Activated naive CD4-positive, alpha-beta T cell treated with anti-CD3 and anti-CD28 coated beads for 36 hours (primary cell): ENCODE measurements around the gene DNAI1. TPM values are rescaled to one million over a fixed set of nuclear protein-coding genes. Genes with fewer than 3 reads are reported as not detected.
A peak's percentile ranks its signal among the peaks of the same experiment; 100 is the strongest.
"Not testable (repeated sequence)": the region's sequence is repeated elsewhere in the genome, so short reads cannot be mapped to it uniquely, and the experiment has no call there.

Experiments used
- CTCF ChIA-PET: fragments of 350-600 bp; sonication (Branson Sonifier 250); formaldehyde crosslinking; loops from one replicate; lab custom pipeline; 2021; ENCODE audit warnings: antibody characterized with exemption; lab: Charles Lee
- DNase-seq: peaks from one replicate; pipeline ENCODE4 v3.0.0-alpha.2; 2020
- H3K27ac Mint-ChIP-seq: one replicate; pipeline ENCODE4 v1.8.0; 2021; ENCODE audit warnings: mild to moderate bottlenecking, mixed read lengths
- H3K27me3 Mint-ChIP-seq: one replicate; pipeline ENCODE4 v1.8.0; 2021; ENCODE audit warnings: low read depth, mixed read lengths
- H3K36me3 Mint-ChIP-seq: one replicate; pipeline ENCODE4 v1.8.0; 2021; ENCODE audit warnings: low read depth, mixed read lengths
- H3K4me1 Mint-ChIP-seq: one replicate; pipeline ENCODE4 v1.8.0; 2021; ENCODE audit warnings: low read depth, mixed read lengths
- H3K4me3 Mint-ChIP-seq: one replicate; pipeline ENCODE4 v1.8.0; 2021; ENCODE audit warnings: mild to moderate bottlenecking, moderate library complexity, mixed read lengths
- H3K9me3 Mint-ChIP-seq: one replicate; pipeline ENCODE4 v1.8.0; 2021; ENCODE audit warnings: mixed read lengths
- intact Hi-C: fragments of 100-400 bp; cut with micrococcal nuclease; formaldehyde crosslinking; loops from one replicate; pipeline ENCODE4 v1.15.1; 2023
- total RNA-seq, 2 experiments: library from RNA; stranded (reverse); gene quantifications; one replicate each; pipeline ENCODE4 v1.2.3, GENCODE V29; 2021

The DNAI1 gene
- total RNA-seq, 2 experiments from 2014 or later = 0.26 TPM; not detected in 1

DNA sequence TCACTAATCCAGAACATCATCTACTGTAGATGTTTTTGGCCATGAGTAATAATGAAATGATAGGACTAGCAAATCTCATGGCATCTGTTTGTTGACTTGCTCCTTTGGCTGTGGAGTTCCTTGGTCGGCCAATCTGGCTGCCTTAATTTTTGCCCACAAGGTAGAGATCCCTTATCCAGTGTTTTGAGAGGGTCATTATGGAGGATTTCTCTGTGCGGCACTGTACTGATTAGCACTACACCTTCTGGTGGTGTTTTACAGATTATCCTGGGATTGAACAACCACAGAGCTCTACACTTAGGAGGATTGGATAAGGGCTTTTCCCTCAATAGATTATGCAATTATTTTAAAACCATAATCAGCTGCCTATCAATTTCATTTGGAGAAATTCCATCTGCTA is 67.4 kb downstream of the DNAI1 start:
- intact Hi-C loops = no loop called here
- DNase-seq = no peak
- Mint-ChIP-seq H3K9me3 (no peaks in the 10 kb centered on the region), H3K36me3 (no peaks in the 10 kb centered on the region), H3K4me1 (peaks cover 22% of the 10 kb centered on the region), H3K27ac (no peak overlapping the region), H3K4me3 (no peak overlapping the region), H3K27me3 (peaks cover 22% of the 10 kb centered on the region)
- CTCF ChIA-PET = interaction anchor here (1.2 to 1.4 kb wide), 2 partner anchors 8 to 66 kb away, joined by 3 to 6 read pairs; no protein-coding TSS in a partner anchor

DNA sequence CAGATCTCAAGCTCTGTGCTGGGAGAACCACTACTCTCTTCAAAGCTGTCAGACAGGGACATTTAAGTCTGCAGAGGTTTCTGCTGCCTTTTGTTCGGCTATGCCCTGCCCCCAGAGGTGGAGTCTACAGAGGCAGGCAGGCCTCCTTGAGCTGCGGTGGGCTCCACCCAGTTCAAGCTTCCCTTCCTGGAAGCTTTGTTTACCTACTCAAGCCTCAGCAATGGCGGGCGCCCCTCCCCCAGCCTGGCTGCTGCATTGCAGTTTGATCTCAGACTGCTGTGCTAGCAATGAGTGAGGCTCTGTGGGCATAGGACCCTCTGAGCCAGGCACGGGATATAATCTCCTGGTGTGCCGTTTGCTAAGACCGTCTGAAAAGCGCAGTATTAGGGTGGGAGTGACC is 73.4 kb downstream of the DNAI1 start:
- H3K36me3 Mint-ChIP-seq, CTCF ChIA-PET, H3K4me3 Mint-ChIP-seq, H3K9me3 Mint-ChIP-seq, DNase-seq, intact Hi-C loops, H3K4me1 Mint-ChIP-seq, H3K27ac Mint-ChIP-seq: not testable (repeated sequence)
- H3K27me3 Mint-ChIP-seq = peaks cover 23% of the 10 kb centered on the region

DNA sequence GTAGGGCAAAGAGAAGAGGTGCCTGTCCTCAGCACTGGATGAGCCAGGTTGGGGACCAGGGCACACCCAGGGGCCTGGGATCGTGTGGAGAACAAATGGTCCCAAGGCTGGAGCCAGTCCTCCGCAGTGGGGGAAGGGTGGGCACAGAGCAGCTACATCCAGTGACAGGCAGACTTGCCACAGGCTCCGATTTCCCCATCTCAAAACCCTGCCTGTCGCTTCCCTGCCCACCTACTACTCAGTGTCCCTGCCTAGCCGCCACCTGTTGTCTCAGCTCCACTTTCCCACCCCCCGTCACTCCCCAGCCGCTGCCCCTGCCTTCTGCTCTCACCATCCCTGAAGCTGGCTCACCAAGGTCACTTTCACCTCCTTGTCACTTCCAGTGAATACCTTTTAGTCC is 78.1 kb downstream of the DNAI1 start:
- Mint-ChIP-seq H3K4me3 (no peak overlapping the region), H3K27ac (no peak overlapping the region), H3K4me1 (no peaks in the 10 kb centered on the region), H3K9me3 (no peaks in the 10 kb centered on the region), H3K36me3 (no peaks in the 10 kb centered on the region), H3K27me3 (peaks cover 13% of the 10 kb centered on the region)
- intact Hi-C loops = no loop called here
- DNase-seq = no peak
- CTCF ChIA-PET = interaction anchor here (1.0 to 1.6 kb wide), 2 partner anchors 11 to 55 kb away, joined by 3 to 4 read pairs; no protein-coding TSS in a partner anchor

DNA sequence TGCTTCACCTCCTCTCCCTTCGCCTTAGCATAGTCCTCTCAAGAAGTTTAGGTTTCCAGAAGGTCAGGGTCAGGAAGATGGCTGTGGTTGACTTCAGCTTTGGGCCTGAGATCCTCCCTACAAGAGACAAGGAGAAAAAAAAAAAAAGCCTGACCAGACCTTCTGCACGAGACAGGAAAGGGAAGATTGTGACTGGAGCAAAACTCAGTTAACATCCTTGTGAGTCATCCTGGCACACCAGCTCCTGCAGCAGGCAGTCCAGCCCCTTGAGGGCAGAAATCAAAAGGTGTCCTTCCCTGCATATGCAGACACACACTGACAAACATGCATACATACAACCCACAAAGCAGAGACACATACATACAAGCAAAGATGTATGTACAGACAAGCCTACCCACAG is 82.2 kb downstream of the DNAI1 start:
- DNase-seq = no peak
- CTCF ChIA-PET = interaction anchor here (1.1 kb wide), 1 partner anchor 54 kb away, joined by 6 read pairs; no protein-coding TSS in a partner anchor
- intact Hi-C loops = no loop called here
- no peaks in the 10 kb centered on the region for H3K9me3 Mint-ChIP-seq
- H3K27ac Mint-ChIP-seq = no peak overlapping the region
- H3K4me3 Mint-ChIP-seq = no peak overlapping the region
- H3K36me3 Mint-ChIP-seq = no peaks in the 10 kb centered on the region
- peaks cover 3% of the 10 kb centered on the region for H3K27me3 Mint-ChIP-seq
- H3K4me1 Mint-ChIP-seq = no peaks in the 10 kb centered on the region

DNA sequence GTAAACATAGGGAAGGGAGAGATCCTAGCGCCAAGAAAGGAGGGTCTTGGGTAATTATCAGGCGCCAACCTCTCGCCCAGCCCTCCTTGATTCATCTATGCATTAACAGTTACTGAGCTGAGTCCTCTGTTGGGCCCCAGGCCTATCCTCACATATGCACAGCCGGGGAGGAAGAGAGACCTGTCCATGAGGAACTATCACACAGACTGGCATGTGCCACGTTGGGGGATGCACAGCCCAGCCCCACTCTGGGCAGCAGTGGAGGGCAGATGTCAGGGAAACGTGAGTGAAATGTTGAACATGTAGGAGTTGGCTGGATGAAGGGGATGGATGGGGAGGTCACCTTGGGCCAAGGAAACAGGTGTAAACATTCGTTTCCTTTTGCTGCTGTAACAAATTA is 82.9 kb downstream of the DNAI1 start:
- H3K27ac Mint-ChIP-seq = no peak overlapping the region
- intact Hi-C loops = no loop called here
- peaks cover 3% of the 10 kb centered on the region for H3K27me3 Mint-ChIP-seq
- CTCF ChIA-PET = no interaction called here
- no peak overlapping the region for H3K4me3 Mint-ChIP-seq
- DNase-seq = no peak
- no peaks in the 10 kb centered on the region for H3K36me3 Mint-ChIP-seq
- H3K9me3 Mint-ChIP-seq = no peaks in the 10 kb centered on the region
- no peaks in the 10 kb centered on the region for H3K4me1 Mint-ChIP-seq

DNA sequence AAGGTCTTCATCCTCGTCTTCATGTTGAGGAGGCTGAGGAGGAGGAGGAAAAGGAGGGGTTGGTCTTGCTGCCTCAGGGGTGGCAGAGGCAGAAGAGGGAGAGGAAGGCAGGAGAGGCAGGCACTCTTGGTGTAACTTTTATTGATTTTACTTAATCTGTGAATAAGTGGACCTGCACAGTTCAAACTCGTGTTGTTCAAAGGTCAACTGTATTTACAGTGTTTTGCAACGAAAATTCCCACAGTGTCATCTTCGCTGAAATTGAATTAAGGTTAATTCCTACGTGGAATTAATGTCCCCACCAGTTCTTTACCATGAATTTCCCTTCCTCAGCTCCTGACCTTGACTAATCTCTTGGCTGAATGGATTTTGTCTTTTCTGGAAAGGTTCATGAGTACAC is 85.4 kb downstream of the DNAI1 start:
- Mint-ChIP-seq H3K36me3 (no peaks in the 10 kb centered on the region), H3K9me3 (no peaks in the 10 kb centered on the region), H3K27me3 (peaks cover 10% of the 10 kb centered on the region), H3K4me3 (no peak overlapping the region), H3K27ac (no peak overlapping the region), H3K4me1 (no peaks in the 10 kb centered on the region)
- CTCF ChIA-PET = interaction anchor here (0.7 to 1.6 kb wide), 2 partner anchors 32 to 140 kb away, joined by 4 to 5 read pairs; no protein-coding TSS in a partner anchor
- intact Hi-C loops = no loop called here
- no peak for DNase-seq

DNA sequence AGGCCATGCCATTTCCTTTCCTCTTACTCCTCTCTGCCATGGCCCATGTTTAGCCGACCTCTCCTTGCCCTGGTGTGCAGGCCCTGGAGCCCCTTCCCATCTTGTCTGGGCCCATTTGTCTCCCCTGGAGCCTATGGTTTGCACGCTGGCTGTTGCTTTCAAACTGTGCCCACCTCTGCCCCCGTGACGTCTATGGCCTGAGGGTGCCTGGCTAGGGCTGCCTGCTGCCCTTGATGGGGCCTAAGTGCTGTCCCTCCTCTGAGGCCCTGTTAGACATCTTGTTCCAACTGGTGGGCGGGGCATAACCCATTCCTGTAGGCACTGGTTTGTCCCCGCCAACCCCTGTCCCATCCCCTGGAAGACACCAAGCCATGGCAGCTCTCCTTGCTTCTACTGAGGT is 86.9 kb downstream of the DNAI1 start:
- CTCF ChIA-PET = no interaction called here
- no peak overlapping the region for H3K4me3 Mint-ChIP-seq
- H3K4me1 Mint-ChIP-seq = no peaks in the 10 kb centered on the region
- no peaks in the 10 kb centered on the region for H3K9me3 Mint-ChIP-seq
- H3K27ac Mint-ChIP-seq = no peak overlapping the region
- no peaks in the 10 kb centered on the region for H3K36me3 Mint-ChIP-seq
- intact Hi-C loops = no loop called here
- peaks cover 10% of the 10 kb centered on the region for H3K27me3 Mint-ChIP-seq
- no peak for DNase-seq

DNA sequence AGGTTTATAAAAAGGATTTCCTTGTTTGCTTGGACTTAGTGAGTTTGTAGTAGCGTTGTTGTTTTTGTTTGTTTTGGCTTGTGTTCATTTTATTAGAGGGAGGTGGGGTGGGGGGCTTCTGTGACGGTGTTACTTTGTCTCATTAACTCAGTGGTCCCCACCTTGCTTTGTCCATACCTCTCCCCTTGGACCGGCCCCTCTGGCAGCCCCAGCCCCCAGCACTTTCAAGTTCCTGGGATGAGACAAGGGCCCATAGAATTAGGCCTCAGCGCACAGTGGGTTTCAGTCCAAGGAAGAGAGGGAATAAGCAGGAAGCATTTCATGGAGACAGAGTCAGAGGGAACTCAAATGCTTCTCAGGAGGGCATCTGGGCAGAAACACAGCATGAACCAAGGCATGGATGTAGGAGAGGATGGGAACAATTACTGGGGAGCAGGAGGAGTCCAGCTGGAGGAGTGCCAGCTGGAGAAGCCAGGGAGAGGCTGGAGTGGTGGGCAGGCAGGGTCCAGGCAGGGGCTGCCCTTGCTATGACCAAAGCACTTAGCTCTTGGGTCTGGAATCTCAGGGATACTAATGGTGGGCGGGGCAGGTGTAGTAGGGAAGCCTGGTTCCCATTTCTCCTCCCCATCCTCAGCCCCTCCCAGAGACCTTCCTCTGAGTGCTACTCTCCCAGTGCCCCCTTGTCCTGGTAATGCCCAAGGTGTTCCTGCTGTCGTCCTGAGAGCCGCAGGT is 87.7 kb downstream of the DNAI1 start:
- Mint-ChIP-seq H3K4me3 (no peak overlapping the region), H3K36me3 (no peaks in the 10 kb centered on the region), H3K27me3 (peaks cover 10% of the 10 kb centered on the region), H3K9me3 (no peaks in the 10 kb centered on the region), H3K4me1 (no peaks in the 10 kb centered on the region), H3K27ac (no peak overlapping the region)
- no peak for DNase-seq
- intact Hi-C loops = loop anchor here (2.0 kb wide), 1 partner anchor 21 kb away; no protein-coding TSS in a partner anchor
- CTCF ChIA-PET = interaction anchor here (0.6 to 2.8 kb wide), 9 partner anchors 48 to 195 kb away, joined by 3 to 21 read pairs (median 4); no protein-coding TSS in a partner anchor

DNA sequence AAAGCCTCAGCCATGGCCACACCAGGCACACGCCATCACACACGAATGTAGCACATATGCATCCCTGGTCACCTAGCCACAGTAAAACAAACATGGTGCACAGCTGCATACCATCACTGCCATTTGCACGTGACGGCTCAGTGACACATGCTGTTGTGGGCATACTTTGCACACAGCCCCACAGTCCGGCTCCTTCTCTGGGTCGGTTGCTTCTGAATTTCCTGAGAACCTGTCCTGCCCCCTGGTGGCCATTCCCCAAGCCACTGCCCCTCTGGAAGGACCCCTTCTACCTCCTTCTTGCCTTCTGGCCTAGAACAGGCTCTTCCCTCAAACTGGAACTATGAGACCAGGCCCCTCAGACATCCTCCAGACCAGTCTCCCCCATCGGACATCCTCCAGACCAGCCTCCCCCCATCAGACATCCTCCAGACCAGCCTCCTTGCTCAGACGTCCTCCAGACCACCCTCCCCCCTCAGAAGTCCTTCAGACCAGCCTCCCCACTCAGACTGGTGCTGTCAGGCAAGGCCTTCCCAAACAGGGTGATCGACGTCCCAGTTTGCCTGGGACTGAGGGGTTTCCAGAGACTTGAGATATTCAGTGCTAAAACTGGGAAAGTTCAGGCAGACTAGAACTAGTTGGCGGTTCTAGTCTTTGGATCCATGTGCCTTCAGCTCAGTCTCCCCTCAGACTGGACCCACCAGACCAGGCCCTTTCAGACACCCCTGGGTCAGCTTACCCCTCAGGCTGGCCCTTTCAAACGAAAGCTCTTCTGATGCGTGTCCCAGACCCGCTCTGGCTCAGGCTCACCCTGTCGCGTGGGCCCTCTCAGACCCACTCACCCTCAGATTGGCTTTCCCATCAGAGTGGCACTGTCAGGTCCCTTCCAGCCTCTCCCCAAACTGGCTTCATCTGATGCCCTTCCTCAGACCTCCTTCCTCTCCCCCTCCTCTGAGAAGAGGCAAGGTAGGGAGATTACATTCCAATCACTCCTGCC is 88.5 kb downstream of the DNAI1 start:
- H3K27ac Mint-ChIP-seq = no peak overlapping the region
- no peaks in the 10 kb centered on the region for H3K36me3 Mint-ChIP-seq
- intact Hi-C loops = loop anchor here (1.0 to 2.0 kb wide), 4 partner anchors 22 to 144 kb away; no protein-coding TSS in a partner anchor
- no peaks in the 10 kb centered on the region for H3K4me1 Mint-ChIP-seq
- H3K27me3 Mint-ChIP-seq = peaks cover 10% of the 10 kb centered on the region
- no peaks in the 10 kb centered on the region for H3K9me3 Mint-ChIP-seq
- H3K4me3 Mint-ChIP-seq = no peak overlapping the region
- CTCF ChIA-PET = interaction anchor here (0.5 to 2.8 kb wide), 17 partner anchors 11 to 447 kb away, joined by 3 to 21 read pairs (median 4); no protein-coding TSS in a partner anchor
- peak; percentile 77 for DNase-seq

DNA sequence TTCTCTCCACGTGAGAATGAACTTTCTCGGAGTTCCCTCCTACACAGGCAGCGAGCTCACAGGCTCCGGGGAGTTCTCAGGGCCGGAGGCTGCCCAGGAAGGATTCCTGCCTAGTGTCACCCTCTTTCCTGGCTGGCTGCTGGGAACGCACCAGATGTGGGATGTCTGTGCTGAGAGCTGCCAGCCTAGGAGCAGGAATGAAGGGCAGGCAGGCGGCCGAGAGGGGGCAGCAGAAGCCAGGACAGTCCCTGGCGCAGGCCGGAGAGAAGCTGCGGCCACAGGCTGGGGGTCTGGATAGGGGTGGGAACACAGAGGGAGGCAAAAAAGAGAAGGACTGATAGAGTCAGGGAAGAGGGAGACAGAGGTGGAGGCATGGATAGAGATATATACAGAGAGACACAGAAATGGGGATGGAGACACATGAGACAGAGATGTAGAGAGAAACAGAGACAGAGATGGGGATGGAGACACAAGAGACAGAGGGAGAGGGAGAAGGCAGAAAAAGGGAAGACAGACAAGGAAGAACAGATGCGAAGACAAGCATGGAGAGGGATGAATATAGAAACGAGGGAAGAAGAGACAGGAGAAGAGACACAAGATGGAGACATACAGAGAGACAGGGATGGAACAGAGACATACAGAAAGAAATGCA is 89.5 kb downstream of the DNAI1 start:
- no peaks in the 10 kb centered on the region for H3K9me3 Mint-ChIP-seq
- intact Hi-C loops = loop anchor here (1.0 to 2.0 kb wide), 7 partner anchors 23 to 145 kb away; no protein-coding TSS in a partner anchor
- no peak overlapping the region for H3K27ac Mint-ChIP-seq
- peak; percentile 56 for DNase-seq
- no peaks in the 10 kb centered on the region for H3K4me1 Mint-ChIP-seq
- H3K4me3 Mint-ChIP-seq = no peak overlapping the region
- CTCF ChIA-PET = interaction anchor here (0.6 to 2.8 kb wide), 11 partner anchors 10 to 144 kb away, joined by 3 to 21 read pairs (median 6); no protein-coding TSS in a partner anchor
- H3K27me3 Mint-ChIP-seq = peaks cover 10% of the 10 kb centered on the region
- H3K36me3 Mint-ChIP-seq = no peaks in the 10 kb centered on the region

DNA sequence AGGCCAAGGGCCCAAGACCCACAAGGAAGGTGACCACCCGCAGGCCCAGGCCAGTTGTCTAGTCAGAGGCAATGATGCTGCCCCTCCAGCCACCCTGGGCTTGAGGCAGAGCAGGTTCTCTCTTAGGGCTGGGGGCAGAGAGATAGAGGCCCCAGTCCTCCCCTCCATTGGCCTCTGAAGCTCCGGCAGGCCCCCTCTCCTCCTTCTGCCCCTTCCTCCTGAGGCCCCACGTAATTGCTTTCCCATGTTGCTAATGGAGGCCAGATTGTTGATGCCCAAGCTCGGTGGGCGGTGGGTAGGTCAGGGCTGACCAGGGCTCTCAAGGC is 90.8 kb downstream of the DNAI1 start:
- Mint-ChIP-seq H3K4me3 (no peak overlapping the region), H3K9me3 (no peaks in the 10 kb centered on the region), H3K4me1 (no peaks in the 10 kb centered on the region), H3K27ac (no peak overlapping the region), H3K27me3 (peaks cover 10% of the 10 kb centered on the region), H3K36me3 (no peaks in the 10 kb centered on the region)
- DNase-seq = no peak
- CTCF ChIA-PET = interaction anchor here (1.2 kb wide), 1 partner anchor 146 kb away, joined by 3 read pairs; no protein-coding TSS in a partner anchor
- intact Hi-C loops = no loop called here
